Measurements from ENCODE around the gene CUX1. TPM values are rescaled to one million over a fixed set of nuclear protein-coding genes. Genes with fewer than 3 reads are reported as not detected.

Gene CUX1
- total and polyA plus RNA-seq, 10 of the 15 experiments (the other 5 are each of a cell fraction or from before 2014, with no cell fraction given) = 6.1 to 48.6 (median 25.9) TPM

- no peak for TF ChIP-seq POU2F2 (IDR thresholded peaks at IDR 0.05; ENCODE audit: borderline replicate concordance, low read depth, low read length)
- TF ChIP-seq CEBPB (IDR thresholded peaks at IDR 0.05; ENCODE audit: borderline replicate concordance in 1 of 2, low read depth in 2 of 2, low read length in 2 of 2) = no peak
- TF ChIP-seq DPF2 (IDR thresholded peaks at IDR 0.05) = peak; percentile 54; the same call in 1 of the 2 replicates
- TF ChIP-seq CTCF (IDR thresholded peaks at IDR 0.05 in 2 of 3, conservative IDR thresholded peaks at IDR 0.05 in 1 of 3; ENCODE audit: control insufficient read depth in 2 of 3, extremely low read depth in 1 of 3, insufficient read depth in 1 of 3, low read depth in 3 of 3, low read length in 3 of 3) = peak in 2 of 3 experiments; percentile 19 to 48; a peak in 3 of 6 replicates
- TF ChIP-seq ZNF207 (IDR thresholded peaks at IDR 0.05; ENCODE audit: borderline replicate concordance) = no peak
- TF ChIP-seq LARP7 (IDR thresholded peaks at IDR 0.05) = 0 out of 2 replicates have a peak, but pooled peaks have one; percentile 72
- no peak for TF ChIP-seq NRF1 (conservative IDR thresholded peaks at IDR 0.05; ENCODE audit: low read depth, low read length)
- peak; percentile 33 for TF ChIP-seq RAD21 (IDR thresholded peaks at IDR 0.05; ENCODE audit: insufficient read depth, low read depth, low read length)
- TF ChIP-seq IKZF1 (conservative IDR thresholded peaks at IDR 0.05) = peak; percentile 54
- TF ChIP-seq GABPA (IDR thresholded peaks at IDR 0.05; ENCODE audit: low read depth) = no peak
- TF ChIP-seq IKZF2 (IDR thresholded peaks at IDR 0.05) = no peak
Measured at GRCh38 chr7:101816595-101817470, 593 bp upstream of the CUX1 start (continued).
